ENCODE measurements around the gene MAST3.
A peak's percentile ranks its signal among the peaks of the same experiment; 100 is the strongest.

The MAST3 gene

GRCh38 chr19:18168673-18169381 lies 71.2 kb downstream of the MAST3 start:
- Histone ChIP-seq H3K4me2 (ENCODE audit: low read length) (no peak overlapping the region), H3K27me3 (ENCODE audit: insufficient read depth, low read length) (peaks cover under 1% of the 10 kb centered on the region), H3K14ac (ENCODE audit: low read length) (no peak overlapping the region), H3K4ac (ENCODE audit: low read depth, low read length) (no peak overlapping the region), H3K4me1 (ENCODE audit: control insufficient read depth in 1 of 2, insufficient read depth in 2 of 2, low read length in 2 of 2) (peaks cover 0 to 4% of the 10 kb centered on the region in 2 experiments), H4K8ac (ENCODE audit: low read depth, low read length) (no peak overlapping the region), H4K91ac (ENCODE audit: low read depth, low read length) (no peak overlapping the region), H3K27ac (ENCODE audit: low read depth, low read length) (no peak overlapping the region), H3K9me3 (ENCODE audit: insufficient read depth, low read depth, low read length) (peaks cover 2% of the 10 kb centered on the region), H2AK5ac (ENCODE audit: low read length) (no peak overlapping the region), H3K4me3 (ENCODE audit: low read depth, low read length) (no peak overlapping the region), H3K9ac (ENCODE audit: low read length) (no peak overlapping the region), H2BK5ac (ENCODE audit: low read depth, low read length, poor library complexity) (no peak overlapping the region), H2BK12ac (ENCODE audit: low read length) (no peak overlapping the region), H3K18ac (ENCODE audit: low read length) (no peak overlapping the region), H3K36me3 (ENCODE audit: control insufficient read depth in 1 of 2, insufficient read depth in 2 of 2, low read length in 2 of 2) (peaks cover 54 to 55% of the 10 kb centered on the region in 2 experiments), H4K12ac (ENCODE audit: low read depth, low read length) (no peak overlapping the region), H2AFZ (ENCODE audit: insufficient read depth, low read length, poor library complexity) (no peak overlapping the region), H3K79me2 (ENCODE audit: control insufficient read depth, insufficient read depth, low read length, poor library complexity) (no peaks in the 10 kb centered on the region), H3K23ac (ENCODE audit: low read length) (no peak overlapping the region), H3K79me1 (ENCODE audit: low read length) (no peaks in the 10 kb centered on the region), H2BK120ac (ENCODE audit: insufficient read depth, low read length, poor library complexity) (no peak overlapping the region)
- WGBS (ENCODE audit: extremely low coverage, insufficient coverage, insufficient read length) = no CpG with 5 or more reads among the region's 66 CpGs
- no peak for DNase-seq

- peaks cover 10% of the 10 kb centered on the region for H3K27me3 ChIP-seq (ENCODE audit: insufficient read depth, low read length)
- no CpG with 5 or more reads among the region's 16 CpGs for WGBS (ENCODE audit: extremely low coverage, insufficient coverage, insufficient read length)
- H4K8ac ChIP-seq (ENCODE audit: low read depth, low read length) = no peak overlapping the region
- no peak overlapping the region for H3K14ac ChIP-seq (ENCODE audit: low read length)
- H2AFZ ChIP-seq (ENCODE audit: insufficient read depth, low read length, poor library complexity) = no peak overlapping the region
- no peak overlapping the region for H3K27ac ChIP-seq (ENCODE audit: low read depth, low read length)
- peaks cover 45 to 46% of the 10 kb centered on the region in 2 experiments for H3K36me3 ChIP-seq (ENCODE audit: control insufficient read depth in 1 of 2, insufficient read depth in 2 of 2, low read length in 2 of 2)
- no peak overlapping the region for H2BK120ac ChIP-seq (ENCODE audit: insufficient read depth, low read length, poor library complexity)
- no peaks in the 10 kb centered on the region for H3K79me1 ChIP-seq (ENCODE audit: low read length)
- no peak overlapping the region for H4K12ac ChIP-seq (ENCODE audit: low read depth, low read length)
- H3K4me1 ChIP-seq (ENCODE audit: control insufficient read depth in 1 of 2, insufficient read depth in 2 of 2, low read length in 2 of 2) = peaks cover 4 to 9% of the 10 kb centered on the region in 2 experiments
- H3K4ac ChIP-seq (ENCODE audit: low read depth, low read length) = no peak overlapping the region
- no peak overlapping the region for H3K23ac ChIP-seq (ENCODE audit: low read length)
- no peak overlapping the region for H3K9ac ChIP-seq (ENCODE audit: low read length)
- H3K18ac ChIP-seq (ENCODE audit: low read length) = no peak overlapping the region
- H2AK5ac ChIP-seq (ENCODE audit: low read length) = no peak overlapping the region
- no peak overlapping the region for H4K91ac ChIP-seq (ENCODE audit: low read depth, low read length)
- H3K4me2 ChIP-seq (ENCODE audit: low read length) = no peak overlapping the region
- no peak overlapping the region for H2BK5ac ChIP-seq (ENCODE audit: low read depth, low read length, poor library complexity)
- no peak overlapping the region for H3K4me3 ChIP-seq (ENCODE audit: low read depth, low read length)
- peaks cover 5% of the 10 kb centered on the region for H3K9me3 ChIP-seq (ENCODE audit: insufficient read depth, low read depth, low read length)
- peak; percentile 22 to 44 for DNase-seq
- no peaks in the 10 kb centered on the region for H3K79me2 ChIP-seq (ENCODE audit: control insufficient read depth, insufficient read depth, low read length, poor library complexity)
- no peak overlapping the region for H2BK12ac ChIP-seq (ENCODE audit: low read length)
Observed at GRCh38 chr19:18170714-18171255, 73.2 kb downstream of the MAST3 start.

GRCh38 chr19:18171605-18172327 lies 74.2 kb downstream of the MAST3 start:
- no peak overlapping the region for H3K4me2 ChIP-seq (ENCODE audit: low read length)
- WGBS (ENCODE audit: extremely low coverage, insufficient coverage, insufficient read length) = no CpG with 5 or more reads among the region's 8 CpGs
- H3K4ac ChIP-seq (ENCODE audit: low read depth, low read length) = no peak overlapping the region
- H3K79me1 ChIP-seq (ENCODE audit: low read length) = no peaks in the 10 kb centered on the region
- no peak overlapping the region for H3K4me3 ChIP-seq (ENCODE audit: low read depth, low read length)
- H2AFZ ChIP-seq (ENCODE audit: insufficient read depth, low read length, poor library complexity) = no peak overlapping the region
- H3K27ac ChIP-seq (ENCODE audit: low read depth, low read length) = no peak overlapping the region
- no peak overlapping the region for H3K18ac ChIP-seq (ENCODE audit: low read length)
- H2BK120ac ChIP-seq (ENCODE audit: insufficient read depth, low read length, poor library complexity) = no peak overlapping the region
- H4K91ac ChIP-seq (ENCODE audit: low read depth, low read length) = no peak overlapping the region
- no peak overlapping the region for H3K23ac ChIP-seq (ENCODE audit: low read length)
- H4K8ac ChIP-seq (ENCODE audit: low read depth, low read length) = no peak overlapping the region
- no peak overlapping the region for H3K14ac ChIP-seq (ENCODE audit: low read length)
- H4K12ac ChIP-seq (ENCODE audit: low read depth, low read length) = no peak overlapping the region
- peaks cover 4 to 9% of the 10 kb centered on the region in 2 experiments for H3K4me1 ChIP-seq (ENCODE audit: control insufficient read depth in 1 of 2, insufficient read depth in 2 of 2, low read length in 2 of 2)
- H2BK12ac ChIP-seq (ENCODE audit: low read length) = no peak overlapping the region
- H3K27me3 ChIP-seq (ENCODE audit: insufficient read depth, low read length) = peaks cover 10% of the 10 kb centered on the region
- H2BK5ac ChIP-seq (ENCODE audit: low read depth, low read length, poor library complexity) = no peak overlapping the region
- H3K9ac ChIP-seq (ENCODE audit: low read length) = no peak overlapping the region
- peaks cover 36 to 38% of the 10 kb centered on the region in 2 experiments for H3K36me3 ChIP-seq (ENCODE audit: control insufficient read depth in 1 of 2, insufficient read depth in 2 of 2, low read length in 2 of 2)
- H2AK5ac ChIP-seq (ENCODE audit: low read length) = no peak overlapping the region
- no peaks in the 10 kb centered on the region for H3K79me2 ChIP-seq (ENCODE audit: control insufficient read depth, insufficient read depth, low read length, poor library complexity)
- DNase-seq = no peak
- H3K9me3 ChIP-seq (ENCODE audit: insufficient read depth, low read depth, low read length) = peaks cover 5% of the 10 kb centered on the region

- Histone ChIP-seq H3K4me1 (ENCODE audit: control insufficient read depth in 1 of 2, insufficient read depth in 2 of 2, low read length in 2 of 2) (peaks cover 4 to 9% of the 10 kb centered on the region in 2 experiments), H3K9me3 (ENCODE audit: insufficient read depth, low read depth, low read length) (peaks cover 5% of the 10 kb centered on the region), H2BK120ac (ENCODE audit: insufficient read depth, low read length, poor library complexity) (no peak overlapping the region), H3K4me3 (ENCODE audit: low read depth, low read length) (no peak overlapping the region), H3K27me3 (ENCODE audit: insufficient read depth, low read length) (peaks cover 10% of the 10 kb centered on the region), H3K79me2 (ENCODE audit: control insufficient read depth, insufficient read depth, low read length, poor library complexity) (no peaks in the 10 kb centered on the region), H4K91ac (ENCODE audit: low read depth, low read length) (no peak overlapping the region), H3K14ac (ENCODE audit: low read length) (no peak overlapping the region), H4K12ac (ENCODE audit: low read depth, low read length) (no peak overlapping the region), H2BK12ac (ENCODE audit: low read length) (no peak overlapping the region), H3K4ac (ENCODE audit: low read depth, low read length) (no peak overlapping the region), H2AFZ (ENCODE audit: insufficient read depth, low read length, poor library complexity) (no peak overlapping the region), H4K8ac (ENCODE audit: low read depth, low read length) (no peak overlapping the region), H3K9ac (ENCODE audit: low read length) (no peak overlapping the region), H2BK5ac (ENCODE audit: low read depth, low read length, poor library complexity) (no peak overlapping the region), H3K18ac (ENCODE audit: low read length) (no peak overlapping the region), H3K27ac (ENCODE audit: low read depth, low read length) (no peak overlapping the region), H3K36me3 (ENCODE audit: control insufficient read depth in 1 of 2, insufficient read depth in 2 of 2, low read length in 2 of 2) (peaks cover 30 to 31% of the 10 kb centered on the region in 2 experiments), H3K4me2 (ENCODE audit: low read length) (no peak overlapping the region), H2AK5ac (ENCODE audit: low read length) (no peak overlapping the region), H3K79me1 (ENCODE audit: low read length) (no peaks in the 10 kb centered on the region), H3K23ac (ENCODE audit: low read length) (no peak overlapping the region)
- no CpG with 5 or more reads among the region's 7 CpGs for WGBS (ENCODE audit: extremely low coverage, insufficient coverage, insufficient read length)
- no peak for DNase-seq
Observed at GRCh38 chr19:18172331-18173053, 74.9 kb downstream of the MAST3 start.
